Left ventricle myocardium inferior (tissue), 1 donor: ENCODE data around the gene TRO. TPM values are rescaled to one million over a fixed set of nuclear protein-coding genes. Genes with fewer than 3 reads are reported as not detected.

Experiments
- DNase-seq: peaks from one replicate; pipeline ENCODE4 v3.0.0-alpha.2; 2020
- H3K27ac ChIP-seq: fragments of 200-600 bp; replicated peaks from 2 replicates; pipeline ENCODE4 v1.8.0; 2021
- H3K27me3 ChIP-seq: fragments of 200-600 bp; 2 replicates; pipeline ENCODE4 v1.8.0; 2021; ENCODE audit warnings: low read depth
- H3K36me3 ChIP-seq: fragments of 200-600 bp; 2 replicates; pipeline ENCODE4 v1.8.0; 2021
- H3K4me1 ChIP-seq: fragments of 200-600 bp; 2 replicates; pipeline ENCODE4 v1.8.0; 2021
- H3K4me3 ChIP-seq: fragments of 200-600 bp; 2 replicates; pipeline ENCODE4 v1.8.0; 2021; ENCODE audit warnings: mild to moderate bottlenecking, moderate library complexity
- H3K9me3 ChIP-seq: fragments of 200-600 bp; replicated peaks from 2 replicates; pipeline ENCODE4 v1.8.0; 2021
- CTCF ChIP-seq: fragments of 200-600 bp; IDR thresholded peaks from 2 replicates; pipeline ENCODE4 v1.8.0; 2021; ENCODE audit warnings: antibody characterized with exemption, mild to moderate bottlenecking, borderline replicate concordance
- intact Hi-C: fragments of 100-400 bp; cut with micrococcal nuclease; formaldehyde crosslinking; loops from one replicate; pipeline ENCODE4 v1.11.0; 2022
- total RNA-seq: library from RNA; stranded (reverse); fragmentation: NEBNext Ultra II Directional; extraction: Animal tissue kit (Norgen Biotek cat#: 25700); gene quantifications from one replicate; pipeline ENCODE4 v1.2.1, GENCODE V29; 2021
- donor health status: DM: no; HTN: yes; CAD: no; lungs with severe emphysema.

TRO gene
- total RNA-seq, 1 donor from 2014 or later = 1.9 TPM

GRCh38 chrX:54980334-54980733 lies 59.7 kb downstream of the TRO start:
- Histone ChIP-seq H3K36me3 (no peaks in the 10 kb centered on the region), H3K9me3 (no peaks in the 10 kb centered on the region), H3K4me3 (no peak overlapping the region), H3K27ac (no peak overlapping the region), H3K27me3 (no peaks in the 10 kb centered on the region), H3K4me1 (no peaks in the 10 kb centered on the region)
- no peak for TF ChIP-seq CTCF
- intact Hi-C loops = no loop called here
- no peak for DNase-seq

Other genes with a start within 250 kb of the TRO start
- gene ITIH6, start 122.6 kb upstream of the TRO start, total RNA-seq = not detected
- gene MAGED2, start 113.1 kb upstream of the TRO start, total RNA-seq = 81.3 TPM
- 0.19 TPM for gene PFKFB1, start 73.4 kb downstream of the TRO start, total RNA-seq
- 8.4 TPM for gene APEX2, start 79.5 kb downstream of the TRO start, total RNA-seq
- 0.38 TPM for gene ALAS2, start 110.2 kb downstream of the TRO start, total RNA-seq
- gene PAGE2B, start 154.2 kb downstream of the TRO start, total RNA-seq = not detected
- gene PAGE2, start 168.2 kb downstream of the TRO start, total RNA-seq = not detected